NCI-H1417 treated with DMSO at 0.1 percent for 48 hours (cell line): ENCODE data around the gene ADAM22.

Experiments used
- DNase-seq: peaks from one replicate; lab custom pipeline; 2025; lab: John Stamatoyannopoulos, UW

Gene ADAM22

DNA sequence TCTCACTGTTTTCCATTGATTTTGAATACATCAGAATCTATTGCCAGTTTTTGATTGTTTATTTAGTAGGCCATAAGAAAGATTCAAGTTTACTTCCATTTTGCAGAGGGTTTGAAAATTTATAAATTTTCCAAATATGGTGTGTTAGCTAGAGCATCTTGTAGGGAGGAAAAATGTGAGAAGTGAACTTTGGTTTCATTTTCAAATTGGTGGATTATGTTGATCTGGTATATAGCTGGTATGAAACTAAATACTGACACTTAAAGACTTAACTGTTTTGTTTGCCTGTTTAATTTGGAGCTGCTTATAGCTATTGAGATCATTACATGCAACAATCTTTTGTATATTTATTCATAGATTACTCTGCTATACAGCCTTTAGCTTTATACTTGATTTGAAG lies 108.1 kb downstream of the ADAM22 start:
- DNase-seq: no peak

DNA sequence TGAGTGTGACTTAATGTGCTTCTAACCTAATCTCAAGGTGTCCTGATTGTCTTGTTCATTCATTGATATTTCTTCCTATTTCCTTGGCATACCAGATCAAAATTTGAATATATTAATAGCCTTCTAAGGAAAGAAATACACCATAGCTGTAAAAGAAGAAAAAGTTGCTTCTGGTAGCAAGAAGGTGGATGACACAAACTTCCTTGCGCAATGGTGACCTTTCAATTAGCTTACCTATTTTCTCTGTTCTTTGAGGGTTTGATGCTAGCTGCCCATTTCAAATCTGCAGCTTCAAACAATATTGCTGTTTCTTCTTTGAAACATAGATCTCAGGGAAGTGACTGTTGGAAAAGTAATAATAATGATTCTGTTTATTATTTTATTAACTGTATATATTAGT lies 108.8 kb downstream of the ADAM22 start:
- no peak for DNase-seq

DNA sequence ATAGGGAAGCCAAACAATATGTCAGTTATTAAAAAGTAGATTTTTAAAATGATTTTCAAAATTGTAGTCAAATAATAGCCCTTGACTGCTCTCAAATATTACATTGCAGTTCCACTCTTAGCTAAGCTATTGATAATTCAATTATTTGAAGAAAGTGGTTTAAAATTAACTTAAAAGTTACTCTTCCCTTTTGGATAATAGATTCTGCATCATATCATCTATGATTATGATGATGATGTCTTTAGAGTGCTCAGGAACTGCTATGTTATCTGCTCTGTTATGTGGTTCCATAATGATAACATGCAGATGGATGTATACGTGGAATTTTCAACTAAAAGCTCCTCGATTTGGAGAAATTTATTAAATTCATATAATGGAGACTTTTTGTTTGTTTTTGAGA lies 110.0 kb downstream of the ADAM22 start:
- no peak for DNase-seq

DNA sequence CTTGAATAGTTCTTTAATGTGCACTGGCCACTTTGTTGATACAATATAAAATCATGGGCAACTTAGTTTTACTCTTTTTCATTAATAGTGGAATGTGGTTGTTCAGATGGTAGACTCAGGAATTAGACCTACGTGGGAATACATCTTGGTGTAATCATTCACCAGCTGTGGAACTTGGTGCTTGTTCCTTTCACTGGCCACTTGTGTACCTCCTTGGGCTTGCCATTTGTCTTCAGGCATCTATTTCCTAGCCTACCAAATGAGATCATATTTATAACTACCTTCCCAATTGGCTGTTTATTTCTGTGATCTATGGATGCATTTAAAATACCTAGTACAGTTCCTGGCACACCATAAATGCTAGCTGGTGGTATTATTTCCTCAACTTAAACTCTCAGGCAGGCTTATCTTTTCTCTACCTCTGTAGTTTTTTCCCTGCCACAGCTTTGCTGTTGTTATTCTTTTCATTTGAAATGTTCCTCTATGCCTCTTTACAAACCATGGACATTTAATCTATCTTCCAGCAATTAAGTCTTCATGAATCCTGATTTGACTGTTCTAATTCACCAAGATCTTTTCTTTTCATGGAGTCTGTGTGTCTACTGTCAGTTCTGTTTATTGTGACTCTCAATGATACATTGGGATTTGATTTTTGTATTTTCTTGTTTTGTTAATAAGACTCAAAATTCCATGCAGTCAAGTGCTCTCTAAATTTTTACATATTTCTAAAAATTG lies 113.0 kb downstream of the ADAM22 start:
- DNase-seq: no peak

DNA sequence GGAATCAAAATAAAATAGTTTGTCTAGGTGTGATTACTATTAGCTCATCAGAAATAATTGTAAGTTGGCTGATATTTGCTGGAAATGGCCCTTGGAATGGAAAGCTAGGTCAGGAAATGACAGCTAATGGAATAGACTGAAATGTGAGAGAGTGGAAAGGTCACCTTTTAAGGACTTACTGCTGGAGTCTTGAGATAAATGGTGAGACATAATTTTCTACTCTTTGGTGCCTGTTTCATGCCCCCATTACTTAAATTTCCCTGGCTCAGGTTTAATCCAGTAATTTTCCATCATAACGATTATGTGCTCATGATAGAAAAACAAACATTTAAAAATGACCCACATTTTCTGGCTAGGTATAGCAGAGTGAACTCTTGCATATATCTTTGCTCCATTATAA lies 123.6 kb downstream of the ADAM22 start:
- no peak for DNase-seq

DNA sequence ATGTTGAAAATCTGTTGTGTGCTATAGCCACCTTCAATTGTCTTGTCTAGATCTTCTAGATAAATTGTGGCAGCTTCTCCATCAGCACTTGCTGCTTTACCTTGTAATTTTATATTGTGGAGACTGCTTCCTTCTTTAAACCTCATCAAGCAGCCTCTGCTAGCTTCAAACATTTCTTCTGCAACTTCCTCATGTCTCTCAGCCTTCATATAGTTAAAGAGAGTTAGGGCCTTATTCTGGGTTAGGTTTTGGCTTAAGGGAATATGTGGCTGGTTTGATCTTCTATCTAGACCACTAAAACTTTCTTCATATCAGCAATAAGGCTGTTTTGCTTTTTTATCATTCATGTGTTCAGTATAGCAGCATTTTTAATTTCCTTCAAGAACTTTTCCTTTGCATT lies 128.2 kb downstream of the ADAM22 start:
- DNase-seq: no peak

DNA sequence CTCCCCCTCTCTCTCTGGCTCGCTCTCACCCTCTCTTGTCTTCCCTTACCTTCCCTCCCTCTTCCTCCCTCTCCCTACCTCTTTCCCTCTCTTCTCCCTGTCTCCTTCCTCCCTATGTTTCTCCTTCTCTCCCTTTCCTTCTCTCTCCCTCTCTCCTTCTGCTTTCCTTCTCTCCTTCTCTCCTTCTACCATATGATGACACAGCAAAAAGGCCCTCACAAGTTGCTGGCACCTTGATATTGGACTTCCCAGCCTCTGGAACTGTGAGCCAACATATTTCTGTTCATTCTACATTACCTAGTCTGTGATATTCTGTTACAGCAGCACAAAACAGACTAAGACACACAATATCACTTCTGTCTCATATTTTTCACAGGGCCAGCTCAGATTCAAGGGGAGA lies 135.0 kb downstream of the ADAM22 start:
- no peak for DNase-seq

DNA sequence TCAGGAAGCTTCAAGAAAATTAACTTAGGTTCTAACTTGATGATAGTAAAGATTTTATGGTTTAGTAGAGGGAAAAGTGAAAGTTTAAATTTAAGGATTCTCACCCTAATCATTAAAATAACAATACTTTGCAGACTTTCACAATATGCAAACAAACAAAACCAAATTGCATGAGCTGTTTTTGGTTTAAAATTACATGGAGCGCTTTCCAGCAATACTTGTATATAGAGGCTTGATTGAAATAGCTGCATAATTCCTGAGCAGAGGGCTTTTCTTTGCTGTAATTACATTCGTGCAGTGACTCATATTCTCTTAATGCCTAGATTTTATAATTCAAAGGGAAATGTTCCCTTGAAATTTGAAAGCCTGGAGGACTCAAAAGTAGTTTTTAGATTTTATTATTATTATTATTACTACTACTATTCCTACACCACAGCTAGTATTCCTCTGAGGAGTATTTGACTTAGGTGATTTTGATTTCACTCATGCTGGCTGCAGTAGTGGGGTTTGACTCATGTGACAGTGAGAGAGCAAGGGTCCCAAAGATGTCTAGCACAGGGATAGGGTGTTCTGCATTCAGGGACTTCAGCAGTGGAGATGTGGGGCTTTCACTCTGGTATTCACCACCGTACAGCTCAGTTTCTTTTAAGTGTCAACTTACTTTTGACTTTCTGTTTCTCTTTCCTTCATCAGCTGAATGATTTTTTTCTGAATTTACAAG lies 138.1 kb downstream of the ADAM22 start:
- no peak for DNase-seq

DNA sequence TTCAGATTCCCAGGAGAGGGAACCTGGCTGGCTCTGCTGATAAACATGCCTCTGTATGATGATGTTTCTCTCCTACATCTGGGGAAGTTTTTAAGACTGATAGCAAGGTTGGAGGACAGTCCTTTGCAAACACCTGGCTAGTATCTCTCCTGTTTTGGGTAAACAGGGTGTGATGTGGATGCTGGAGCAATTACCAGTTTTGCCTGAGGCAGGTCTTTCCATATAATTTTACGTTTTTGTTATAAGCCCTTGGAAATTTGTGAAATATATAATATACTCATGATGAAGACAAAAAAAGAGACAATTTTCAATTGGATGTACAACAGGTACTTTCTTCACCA lies 138.6 kb downstream of the ADAM22 start:
- DNase-seq: no peak

DNA sequence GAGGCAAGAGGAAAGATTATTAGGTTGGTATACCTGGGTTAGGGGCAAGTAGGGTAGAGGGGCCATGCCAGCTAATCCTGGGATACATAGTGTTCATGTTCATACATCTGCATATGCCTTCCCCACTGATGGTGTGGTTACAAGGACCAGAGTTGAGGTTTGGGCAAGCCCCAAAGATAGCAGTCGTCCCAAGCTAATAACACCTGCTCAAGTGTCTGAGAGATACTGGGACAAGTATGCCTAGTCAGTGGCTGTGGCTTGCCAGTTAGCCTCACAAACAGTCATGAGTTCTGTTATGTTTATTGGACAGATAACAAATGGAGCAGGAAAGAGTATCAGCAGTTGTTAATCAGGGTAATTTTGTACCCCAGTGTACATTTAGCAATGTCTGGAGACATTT lies 139.6 kb downstream of the ADAM22 start:
- no peak for DNase-seq

DNA sequence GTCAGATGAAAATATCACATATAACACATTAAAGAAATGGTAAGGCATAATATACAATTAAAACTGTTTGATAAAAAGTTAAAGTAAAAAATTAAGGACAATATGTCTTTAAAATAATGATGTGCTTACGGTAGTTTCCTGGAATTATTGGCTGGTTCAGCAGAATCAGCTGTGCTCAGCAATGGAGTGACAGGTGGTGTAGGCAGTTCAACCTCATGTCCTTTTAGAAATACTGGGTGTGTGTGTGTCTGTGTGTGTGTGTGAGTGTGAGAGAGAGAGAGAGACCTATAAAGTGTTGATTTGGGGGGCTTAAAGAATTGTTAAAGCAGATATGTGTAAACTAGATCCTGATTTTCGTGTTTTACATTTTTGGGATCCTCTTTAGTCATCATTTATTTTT lies 141.2 kb downstream of the ADAM22 start:
- no peak for DNase-seq

DNA sequence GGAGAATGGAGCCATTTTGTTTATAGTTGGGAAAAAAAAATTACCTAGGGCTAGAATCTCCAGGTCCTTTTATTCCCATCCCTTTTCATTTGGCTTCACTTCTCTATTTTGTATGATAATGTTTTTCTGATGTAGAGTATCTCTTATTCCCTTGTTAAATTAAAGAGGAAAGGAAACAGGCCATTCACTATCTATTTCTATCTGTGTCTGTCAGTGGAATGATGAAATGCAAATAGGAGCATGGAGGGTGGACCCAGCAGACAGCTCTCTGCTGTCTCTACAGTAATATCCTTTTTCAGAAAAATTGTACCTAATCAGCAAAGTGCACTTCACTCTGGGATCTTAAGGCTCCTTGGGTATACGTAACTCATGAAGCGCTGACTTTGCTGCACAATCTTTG lies 149.8 kb downstream of the ADAM22 start:
- DNase-seq: no peak

DNA sequence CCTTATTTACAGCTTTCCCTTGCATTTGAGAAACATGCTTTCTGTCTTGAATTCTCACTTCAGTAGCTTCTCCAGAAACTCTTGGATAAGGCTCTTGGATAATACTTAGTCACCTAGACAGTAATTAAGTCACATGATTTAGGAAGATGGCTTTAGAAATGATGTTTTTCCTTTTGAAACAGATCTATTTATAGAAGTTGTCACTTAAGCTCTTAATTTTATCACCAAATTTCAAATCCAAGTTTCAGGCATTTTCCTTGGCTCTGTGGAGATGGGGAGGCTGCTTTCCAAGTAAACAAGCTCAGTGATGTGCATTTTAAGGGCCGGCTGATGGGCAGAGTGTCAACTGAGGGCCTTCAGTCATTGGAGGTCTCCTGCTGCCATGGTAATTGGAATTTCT lies 155.5 kb downstream of the ADAM22 start:
- no peak for DNase-seq

DNA sequence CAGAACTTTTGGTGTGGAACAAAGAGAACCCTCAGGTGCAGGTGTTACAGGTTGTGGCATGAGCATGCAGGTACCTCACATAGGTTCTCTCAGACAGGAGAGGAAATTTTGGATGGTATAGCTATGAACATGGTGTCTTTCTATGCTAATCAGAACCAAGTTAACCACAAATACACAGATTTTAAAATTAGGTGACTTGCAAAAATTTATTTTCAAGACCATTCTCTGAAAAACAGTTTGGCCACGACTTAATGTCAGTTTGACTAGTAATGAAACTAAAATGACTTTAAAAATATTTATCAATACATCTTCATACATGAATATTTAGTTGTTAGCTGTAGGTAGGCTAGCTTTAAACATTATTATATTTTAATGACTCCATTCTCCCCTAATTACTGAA lies 156.2 kb downstream of the ADAM22 start:
- DNase-seq: no peak

DNA sequence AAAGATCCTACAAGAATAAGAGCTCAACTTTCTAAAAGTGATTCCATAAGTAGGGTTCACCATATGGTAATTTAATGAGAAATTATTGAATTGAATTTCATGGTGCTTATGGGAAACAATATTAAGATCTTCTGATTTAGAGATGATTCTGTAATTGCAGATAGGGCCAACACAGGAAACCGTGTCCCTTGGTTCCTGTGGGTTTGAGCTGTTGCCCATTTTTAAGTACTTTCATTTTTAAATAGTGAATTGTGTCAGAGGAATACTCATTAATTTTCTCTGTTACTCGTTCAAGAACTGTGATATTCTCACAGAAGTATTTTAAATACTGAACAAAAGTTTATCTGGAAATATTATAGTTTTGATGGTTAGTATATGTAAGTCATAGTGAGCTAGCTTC lies 156.6 kb downstream of the ADAM22 start:
- DNase-seq: no peak

DNA sequence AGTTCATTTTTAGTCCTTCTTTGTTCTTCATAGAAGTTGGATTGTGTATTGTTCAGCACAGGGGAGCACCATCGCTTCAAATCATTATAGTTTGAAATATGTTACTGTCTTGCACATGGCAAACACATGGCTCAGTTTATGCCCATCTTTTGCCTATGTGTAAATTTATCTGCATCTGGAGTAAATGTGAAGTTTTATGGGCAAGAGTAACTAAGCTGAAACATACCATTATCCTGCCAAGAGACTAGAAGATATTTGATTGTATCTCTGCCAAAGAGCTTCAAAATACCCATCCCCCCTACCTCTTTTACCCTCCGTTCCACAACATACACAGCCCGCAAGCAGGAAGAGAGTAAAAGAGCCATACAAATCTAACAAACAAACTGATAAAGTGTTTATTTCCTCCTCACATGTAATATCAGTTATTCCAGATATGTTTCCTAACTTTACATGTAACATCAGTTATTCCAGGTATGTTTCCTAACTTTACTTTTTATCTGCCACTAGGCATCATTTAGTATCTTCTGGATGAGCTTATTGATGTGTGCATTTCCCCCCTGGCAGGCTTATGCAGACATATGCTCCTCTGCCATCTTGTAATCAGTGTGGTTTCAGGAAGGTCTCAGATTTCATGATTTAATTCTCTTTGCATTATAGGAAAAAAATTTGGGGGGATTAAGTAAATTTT lies 158.1 kb downstream of the ADAM22 start:
- DNase-seq: no peak

DNA sequence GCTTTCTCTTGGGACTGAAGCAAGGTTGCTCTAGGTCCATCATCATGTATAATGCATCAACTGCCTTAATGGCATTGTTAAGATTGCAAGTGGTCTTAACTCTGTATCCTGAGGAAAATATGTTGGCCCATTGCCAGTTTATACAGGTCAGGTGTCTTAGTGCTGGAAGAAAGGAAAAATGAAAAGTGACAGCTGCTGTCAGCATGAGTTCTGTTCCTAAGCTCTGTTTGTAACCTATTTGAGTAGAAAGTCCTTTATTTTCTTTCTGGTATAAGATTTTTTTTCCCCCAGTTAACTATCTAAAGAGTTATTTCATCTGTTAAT lies 158.6 kb downstream of the ADAM22 start:
- peak; percentile 27 for DNase-seq

DNA sequence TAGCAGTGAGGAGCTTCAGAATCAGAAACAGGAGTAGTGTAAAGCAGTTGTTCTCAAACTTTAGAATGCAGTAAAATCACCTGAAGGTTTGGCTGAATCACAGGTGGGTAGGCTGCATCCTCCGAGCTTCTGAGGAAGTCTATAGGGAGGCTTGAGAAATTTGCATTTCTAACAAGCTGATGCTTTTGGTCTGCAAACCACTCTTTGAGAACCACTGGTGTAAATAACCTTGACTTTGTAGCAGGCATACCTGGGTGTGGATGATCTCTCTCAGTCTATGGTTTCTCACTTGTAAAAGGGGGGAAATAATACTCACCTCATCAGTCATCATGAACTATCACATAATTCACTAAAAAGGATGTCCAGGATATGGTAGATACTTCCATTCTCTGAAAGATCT lies 167.7 kb downstream of the ADAM22 start:
- DNase-seq: no peak

DNA sequence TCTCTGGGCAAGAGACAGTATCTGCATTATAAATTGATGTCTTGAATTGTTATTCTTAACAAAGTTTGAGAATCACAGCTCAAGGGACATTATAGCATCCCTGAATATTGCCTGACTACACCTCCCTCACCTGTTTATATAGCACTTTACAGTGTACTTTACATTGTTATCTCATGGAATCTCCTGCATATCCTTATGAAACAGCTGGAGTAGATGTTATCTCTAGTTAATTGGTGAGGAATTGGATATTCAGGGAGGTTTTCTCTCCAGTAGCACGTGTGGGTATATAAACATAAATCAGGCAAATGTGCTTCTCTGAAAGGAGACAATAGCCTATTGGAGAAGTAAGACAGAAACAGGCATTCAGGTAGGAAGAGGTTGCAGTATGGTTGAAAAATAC lies 168.6 kb downstream of the ADAM22 start:
- no peak for DNase-seq

DNA sequence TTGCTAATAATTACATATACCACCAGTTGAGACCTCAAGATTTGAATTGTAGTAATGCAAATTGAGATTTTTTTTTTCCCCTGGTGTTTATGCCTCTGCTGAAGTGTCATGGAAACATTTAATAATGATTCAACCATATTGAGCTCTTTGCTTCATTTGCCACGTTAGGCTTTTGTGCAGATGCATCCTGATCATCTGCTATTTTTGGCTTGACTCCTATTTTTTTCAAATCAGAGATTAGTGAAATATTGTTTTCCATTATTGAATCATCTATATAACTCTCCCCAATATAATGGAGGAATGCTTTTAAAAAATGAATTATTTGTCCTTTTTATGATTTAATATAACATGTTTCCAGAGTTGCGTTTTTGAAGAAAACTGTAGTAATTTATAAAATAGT lies 170.7 kb downstream of the ADAM22 start:
- no peak for DNase-seq

DNA sequence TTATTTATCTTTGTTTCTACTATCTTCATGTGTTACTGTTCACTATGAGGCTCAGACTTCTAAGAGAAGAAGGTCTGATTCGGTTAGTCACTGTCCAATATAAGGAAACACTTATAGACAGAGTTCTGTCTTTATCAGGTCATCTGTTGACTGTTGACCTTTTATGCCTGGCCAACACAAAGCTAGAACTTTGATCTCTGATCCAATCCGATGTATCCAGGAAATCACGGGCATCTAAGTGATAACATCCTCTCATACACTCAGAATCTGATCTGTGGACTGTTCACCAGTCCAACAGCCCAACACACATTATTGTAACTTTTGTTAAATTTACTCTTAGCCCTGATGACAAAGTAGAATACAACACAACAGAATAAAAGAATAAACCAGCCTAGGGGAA lies 171.2 kb downstream of the ADAM22 start:
- no peak for DNase-seq

DNA sequence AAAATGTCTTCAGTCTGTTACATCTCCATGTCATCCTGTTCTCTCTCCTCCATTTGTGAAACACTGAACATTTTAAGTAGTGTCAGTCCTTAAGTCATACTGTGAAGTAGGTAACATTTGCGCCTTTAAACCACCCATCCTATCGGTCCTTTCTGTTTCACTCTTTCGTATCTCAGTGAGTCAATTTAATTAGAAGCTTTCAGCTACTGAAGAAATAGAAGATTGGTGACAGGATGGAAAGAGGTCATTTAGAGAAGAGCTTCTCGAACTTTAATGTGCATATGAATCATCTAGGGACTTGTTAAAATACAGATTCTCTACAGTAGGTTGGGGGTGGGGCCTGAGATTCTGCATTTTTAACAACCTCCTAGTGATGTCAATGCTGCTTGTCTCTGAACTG lies 172.4 kb downstream of the ADAM22 start:
- no peak for DNase-seq

DNA sequence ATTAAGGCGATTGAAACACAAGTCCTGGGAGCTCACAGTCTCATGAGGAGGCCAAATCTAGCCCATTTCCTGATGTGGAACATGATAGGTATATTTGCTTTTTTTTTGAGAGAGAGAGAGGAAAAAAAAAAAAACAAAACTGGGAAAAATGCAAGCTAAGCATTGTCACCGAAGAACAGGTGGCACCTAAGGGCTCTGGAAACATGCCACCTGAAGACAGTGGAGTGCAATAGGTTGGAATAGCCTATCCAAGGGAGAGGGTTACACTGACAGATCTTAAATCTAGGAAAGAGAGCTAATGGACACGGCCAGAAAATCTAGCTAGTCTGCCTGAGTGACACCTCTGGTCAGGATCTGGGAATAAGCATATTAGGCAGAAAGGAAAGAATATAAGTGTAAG lies 175.6 kb downstream of the ADAM22 start:
- no peak for DNase-seq
